GM19239 (cell line): ENCODE results near the gene PTPN18.

Experiments used
- DNase-seq: peaks from one replicate; pipeline ENCODE4 v3.0.0; 2011; ENCODE audit warnings: low spot score; ENCODE audit not compliant: insufficient read length
- FAIRE-seq: peaks from 2 replicates; lab custom pipeline; 2011; peaks lifted over from hg19 to GRCh38; lab: Jason Lieb, UNC

The PTPN18 gene

DNA sequence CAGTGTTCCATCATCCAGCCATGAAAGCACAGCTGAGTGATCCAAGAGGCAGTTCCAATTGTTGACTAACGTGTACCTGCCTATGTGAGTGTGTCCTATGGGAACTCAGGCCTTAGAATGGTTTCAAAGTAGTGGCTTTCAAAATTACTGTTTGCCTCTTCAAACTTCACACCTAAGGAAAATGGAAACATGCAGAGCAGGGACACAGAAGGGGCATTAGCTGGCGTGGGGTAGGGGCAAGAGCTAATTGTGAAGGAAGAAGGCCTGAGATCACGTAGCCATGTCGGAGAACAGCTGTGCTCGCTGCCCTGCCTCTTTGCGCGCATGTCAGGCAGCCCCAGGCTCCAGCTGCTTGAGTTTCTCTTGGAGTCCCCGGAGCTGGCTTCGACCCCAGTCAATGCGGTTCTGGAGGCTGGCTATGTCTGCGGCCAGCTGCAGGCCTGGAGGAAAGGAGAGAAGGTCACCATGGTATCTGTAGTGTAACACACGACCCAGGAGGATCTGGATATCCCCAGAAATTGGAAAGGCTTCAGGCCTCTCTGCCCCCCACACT lies 17.0 kb upstream of the PTPN18 start:
- DNase-seq (no peak), FAIRE-seq (no peak)

DNA sequence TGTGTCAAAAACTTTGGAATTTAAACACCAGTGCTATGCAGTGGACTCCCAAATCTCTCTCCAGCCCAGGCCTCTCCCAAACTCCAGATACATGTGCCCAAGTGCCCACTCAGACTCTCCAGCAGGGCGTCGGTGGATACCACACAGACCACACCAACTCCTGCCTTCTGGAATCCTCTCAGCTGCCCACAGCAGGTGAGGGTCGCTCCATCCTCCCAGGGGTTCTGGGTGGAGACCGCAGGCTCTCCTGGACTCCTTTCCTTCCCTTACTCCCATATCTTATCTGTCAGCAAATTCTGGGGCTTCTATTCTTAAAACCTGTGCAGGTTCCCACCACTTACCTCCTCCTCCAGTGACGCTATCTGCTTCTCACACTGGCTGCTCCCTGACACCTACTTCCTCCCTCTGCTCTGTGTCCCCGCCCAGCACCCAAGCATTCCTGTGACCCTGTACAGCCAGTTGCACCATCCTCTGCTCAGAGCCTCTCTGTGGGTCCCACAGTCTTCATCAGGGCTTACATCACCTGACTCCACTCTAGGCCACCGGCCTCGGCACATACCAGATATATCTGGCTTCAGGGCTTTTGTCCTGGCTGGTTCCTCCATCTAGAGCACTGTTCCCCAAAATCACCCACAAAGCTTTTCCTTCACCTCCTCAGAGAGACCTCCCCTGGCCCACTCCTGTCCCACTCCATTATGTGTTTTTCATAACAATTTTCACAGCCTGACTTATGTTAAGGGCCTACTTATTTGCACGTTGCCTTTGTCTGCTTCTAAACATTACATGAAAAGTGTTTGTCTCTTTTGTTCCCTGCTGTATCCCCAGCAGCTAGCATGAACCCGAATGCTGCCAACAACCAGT lies 15.7 kb upstream of the PTPN18 start:
- DNase-seq (no peak), FAIRE-seq (no peak)

DNA sequence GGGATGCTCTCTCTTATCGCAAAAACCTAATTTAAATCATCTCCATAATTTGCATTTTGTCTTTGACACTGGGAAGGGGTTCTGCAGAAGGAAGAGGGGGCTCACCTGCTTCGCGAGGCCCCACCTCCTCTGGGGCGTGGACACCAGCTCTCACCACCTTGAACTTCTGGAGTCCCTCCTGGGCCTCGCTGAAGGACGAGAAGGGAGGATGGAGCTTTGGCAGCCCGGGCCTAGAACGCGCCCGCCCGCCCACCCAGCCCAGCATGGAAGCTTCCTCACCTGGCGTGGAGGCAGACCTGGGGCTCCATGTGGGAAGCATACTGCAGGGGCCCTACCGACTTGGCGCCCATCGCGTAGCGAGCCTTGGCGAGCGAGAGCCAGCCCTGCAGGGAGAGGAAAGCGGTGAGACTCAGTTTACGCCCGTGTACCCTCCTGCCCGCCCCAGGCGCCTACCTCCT lies 14.3 kb upstream of the PTPN18 start:
- FAIRE-seq (no peak), DNase-seq (no peak)

DNA sequence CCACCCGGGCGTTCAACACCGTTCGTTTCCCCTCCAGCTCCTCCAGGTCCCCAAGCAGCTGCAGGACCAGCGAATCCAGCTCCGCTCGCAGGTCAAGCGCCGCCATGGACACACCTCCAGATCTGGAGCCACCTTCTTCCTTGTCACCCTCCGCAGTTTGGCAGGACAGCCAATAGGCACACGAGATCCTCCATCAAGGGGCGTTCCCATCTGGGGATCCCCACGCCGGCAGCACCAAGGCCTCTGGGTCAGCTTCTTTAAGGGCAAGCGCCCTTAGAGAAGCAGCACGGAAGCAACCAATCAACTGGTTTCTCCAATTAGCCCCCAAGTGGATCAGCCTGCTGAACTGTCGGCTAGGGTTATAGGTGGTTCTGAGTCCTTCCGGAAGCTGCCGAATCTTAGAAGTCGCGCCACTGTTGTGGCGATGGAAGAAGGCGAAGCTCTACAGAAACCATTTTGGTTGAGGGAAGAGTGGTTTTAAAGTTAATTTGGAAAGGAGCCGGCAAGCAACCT lies 13.8 kb upstream of the PTPN18 start:
- FAIRE-seq (peak; percentile 95), DNase-seq (peak; percentile 88)

DNA sequence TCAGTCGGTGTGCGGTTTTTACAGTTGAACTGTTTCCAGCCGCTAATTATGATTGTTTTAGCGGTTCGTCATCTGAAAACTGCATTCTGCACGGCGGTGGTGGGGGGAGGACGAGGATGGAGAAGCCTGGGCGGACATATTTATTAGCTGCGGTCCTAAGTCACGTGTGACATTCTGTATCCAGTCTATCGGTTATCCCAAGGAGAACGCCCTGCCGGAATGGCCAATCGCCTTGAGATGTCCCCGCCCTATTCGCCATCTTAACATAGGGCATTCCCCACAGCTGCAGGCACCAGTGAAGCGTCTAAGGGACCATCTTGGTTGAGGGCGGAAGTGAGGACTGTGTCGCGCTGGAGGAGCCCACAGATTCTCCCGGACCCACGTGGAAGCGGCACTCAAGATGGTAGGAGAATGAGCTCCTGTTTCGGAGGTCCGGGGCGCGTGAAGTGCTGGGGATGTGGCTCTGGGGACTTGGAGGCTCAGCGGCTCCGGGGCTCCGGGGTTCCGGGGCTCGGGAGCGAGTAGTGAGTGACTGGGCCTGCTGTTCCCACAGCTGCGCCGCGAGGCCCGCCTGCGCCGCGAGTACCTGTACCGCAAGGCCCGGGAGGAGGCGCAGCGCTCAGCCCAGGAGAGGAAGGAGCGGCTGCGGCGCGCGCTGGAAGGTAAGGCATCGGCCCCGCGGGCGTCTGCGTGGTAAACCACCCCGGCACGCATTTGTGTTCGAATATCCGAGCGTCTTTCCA lies 13.2 kb upstream of the PTPN18 start, which contains the start of gene IMP4:
Gene IMP4 (plus strand): TSS at position 365 of the 743 bp plus-strand sequence. CDS start 36 bp downstream, at position 401.
- peak; percentile 77 for DNase-seq
- FAIRE-seq: peak; percentile 93

DNA sequence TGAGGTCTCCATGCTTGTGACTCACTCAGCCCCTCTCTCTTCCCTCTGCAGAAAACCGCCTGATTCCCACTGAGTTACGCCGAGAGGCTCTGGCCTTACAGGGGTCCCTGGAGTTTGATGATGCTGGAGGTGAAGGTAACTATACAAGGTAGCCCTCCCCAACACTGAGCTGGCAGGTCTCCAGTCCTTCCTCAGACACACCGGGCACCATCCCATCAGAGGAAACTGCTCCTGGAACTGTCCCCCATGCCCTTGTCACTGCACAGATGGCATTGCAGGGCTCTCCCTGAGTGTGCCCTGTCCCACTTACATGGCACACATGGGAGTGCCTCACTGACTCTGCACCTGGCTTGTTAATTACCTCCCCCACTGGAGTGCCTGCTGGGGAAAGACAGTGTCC lies 11.3 kb upstream of the PTPN18 start:
- FAIRE-seq (no peak), DNase-seq (no peak)

DNA sequence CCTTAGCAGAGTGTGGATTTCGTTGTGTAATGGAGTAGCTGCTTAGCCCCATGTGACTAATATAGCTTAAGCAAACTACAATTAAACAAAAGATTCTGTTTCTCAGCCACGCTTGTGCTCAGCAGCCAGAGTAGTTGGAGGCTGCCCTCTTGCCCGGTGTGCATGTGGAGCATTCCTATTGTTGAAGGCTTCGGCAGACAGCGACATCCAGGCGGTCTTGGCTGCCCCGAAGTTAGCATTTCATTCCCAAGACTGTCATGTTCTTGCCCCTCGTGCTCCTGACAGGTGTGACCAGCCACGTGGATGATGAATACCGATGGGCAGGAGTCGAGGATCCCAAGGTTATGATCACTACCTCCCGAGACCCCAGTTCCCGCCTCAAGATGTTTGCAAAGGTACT lies 10.8 kb upstream of the PTPN18 start:
- FAIRE-seq: no peak

DNA sequence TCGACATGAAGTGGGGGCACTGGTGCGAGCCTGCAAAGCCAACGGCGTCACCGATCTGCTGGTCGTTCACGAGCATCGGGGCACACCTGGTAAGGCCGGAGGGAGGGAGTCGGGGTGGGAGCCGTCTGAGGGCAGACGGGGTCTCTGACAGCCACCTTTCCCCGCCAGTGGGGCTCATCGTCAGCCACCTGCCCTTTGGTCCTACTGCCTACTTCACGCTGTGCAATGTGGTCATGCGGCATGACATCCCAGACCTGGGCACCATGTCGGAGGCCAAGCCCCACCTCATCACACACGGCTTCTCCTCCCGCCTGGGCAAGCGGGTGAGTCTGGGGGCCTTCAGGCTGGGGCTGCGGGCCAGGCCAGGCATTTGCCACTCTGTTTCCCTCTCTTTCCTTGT lies 10.2 kb upstream of the PTPN18 start:
- no peak for FAIRE-seq
- no peak for DNase-seq

More for the DNA sequence above, 10.8 kb upstream of the PTPN18 start:
- DNase-seq: no peak

DNA sequence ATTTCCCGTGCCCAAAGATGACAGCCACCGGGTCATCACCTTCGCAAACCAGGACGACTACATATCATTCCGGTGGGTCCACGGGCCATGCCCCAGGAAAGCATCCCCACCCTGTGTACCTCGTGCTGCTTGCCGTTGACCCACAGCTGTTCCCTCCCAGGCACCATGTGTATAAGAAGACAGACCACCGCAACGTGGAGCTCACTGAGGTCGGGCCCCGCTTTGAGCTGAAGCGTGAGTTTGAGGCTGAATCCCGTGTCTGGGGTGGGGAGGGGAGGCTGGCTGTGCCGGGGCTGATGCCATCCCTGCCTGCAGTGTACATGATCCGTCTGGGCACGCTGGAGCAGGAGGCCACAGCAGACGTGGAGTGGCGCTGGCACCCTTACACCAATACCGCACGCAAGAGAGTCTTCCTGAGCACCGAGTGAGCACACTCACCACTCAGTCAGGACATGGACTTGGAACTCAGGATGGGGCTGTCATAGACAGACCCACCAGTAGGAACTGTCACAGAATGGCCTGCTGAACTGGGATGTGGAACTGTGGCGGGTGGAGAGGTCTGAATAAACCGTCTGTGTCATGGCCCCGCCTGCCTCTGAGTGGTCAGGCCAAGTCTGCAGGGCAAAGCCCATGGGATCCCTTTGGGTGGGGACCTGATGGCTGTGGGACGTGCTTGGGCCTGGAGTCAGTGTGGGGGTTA lies 9.7 kb upstream of the PTPN18 start:
- no peak for DNase-seq
- no peak for FAIRE-seq

DNA sequence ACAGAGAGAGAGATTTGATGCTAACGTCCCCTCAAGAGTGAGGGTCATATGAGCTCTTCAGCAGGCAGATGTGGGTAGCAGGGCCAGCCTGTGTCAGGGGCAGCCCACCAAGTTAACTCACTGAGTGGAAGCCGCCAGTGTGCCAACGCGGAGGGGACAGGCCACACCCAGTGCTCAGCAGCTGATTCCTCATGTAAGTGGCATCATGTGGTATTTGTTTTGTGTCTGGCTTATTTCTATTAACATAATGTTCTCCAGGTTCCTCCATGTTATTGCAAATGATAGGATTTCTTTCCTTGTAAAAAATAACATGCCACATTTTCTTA lies 9.2 kb upstream of the PTPN18 start:
- no peak for DNase-seq
- FAIRE-seq: no peak

DNA sequence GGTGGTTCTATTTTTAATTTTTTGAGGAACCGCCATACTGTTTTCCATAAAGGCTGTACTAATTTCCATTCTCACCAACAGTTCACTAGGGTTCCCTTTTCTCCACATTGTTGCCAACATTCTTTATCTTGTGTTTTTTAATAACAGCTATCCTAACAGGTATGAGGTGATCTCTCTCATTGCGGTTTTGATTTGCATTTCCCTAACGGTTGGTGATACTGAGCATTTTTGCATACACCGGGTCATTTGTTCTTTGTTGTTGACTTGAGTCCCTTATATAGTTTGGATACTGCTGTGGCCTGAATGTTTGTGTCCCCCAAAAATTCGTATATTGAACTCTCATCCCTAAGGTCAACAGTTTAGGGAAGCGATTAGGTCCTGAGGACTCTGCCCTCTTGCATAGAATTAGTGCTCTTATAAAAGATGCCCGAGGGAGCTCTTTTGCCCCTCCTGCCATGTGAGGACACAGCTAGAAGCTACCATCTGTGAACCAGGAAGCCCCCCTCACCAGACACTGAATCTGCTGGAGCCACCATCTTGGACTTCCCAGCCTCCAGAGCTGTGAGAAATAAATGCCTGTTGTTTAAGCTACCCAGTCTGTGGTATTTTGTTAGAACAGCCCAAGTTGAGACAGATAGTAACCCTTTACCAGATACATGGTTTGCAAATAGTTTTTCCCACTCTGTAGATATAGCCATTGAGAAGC lies 8.5 kb upstream of the PTPN18 start:
- FAIRE-seq (no peak), DNase-seq (no peak)

DNA sequence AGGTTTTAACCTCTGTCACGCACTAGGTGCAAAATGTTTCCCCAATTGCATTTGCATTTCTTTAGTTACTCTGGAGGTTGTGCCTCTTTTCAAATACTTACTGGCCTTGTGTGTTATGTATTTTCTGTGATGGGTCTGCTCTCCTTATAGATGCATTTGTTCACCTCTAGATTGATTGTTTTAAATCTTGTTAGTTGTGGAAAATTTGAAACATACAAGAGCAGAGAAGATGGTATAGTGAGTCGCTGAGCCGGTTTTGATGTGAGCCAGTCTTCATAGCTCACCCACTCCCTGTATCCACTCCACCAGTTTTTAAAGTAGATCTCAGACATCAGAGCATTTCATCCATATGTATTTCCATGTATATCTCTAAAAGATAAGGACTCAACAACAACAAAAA lies 6.7 kb upstream of the PTPN18 start:
- no peak for FAIRE-seq
- no peak for DNase-seq

DNA sequence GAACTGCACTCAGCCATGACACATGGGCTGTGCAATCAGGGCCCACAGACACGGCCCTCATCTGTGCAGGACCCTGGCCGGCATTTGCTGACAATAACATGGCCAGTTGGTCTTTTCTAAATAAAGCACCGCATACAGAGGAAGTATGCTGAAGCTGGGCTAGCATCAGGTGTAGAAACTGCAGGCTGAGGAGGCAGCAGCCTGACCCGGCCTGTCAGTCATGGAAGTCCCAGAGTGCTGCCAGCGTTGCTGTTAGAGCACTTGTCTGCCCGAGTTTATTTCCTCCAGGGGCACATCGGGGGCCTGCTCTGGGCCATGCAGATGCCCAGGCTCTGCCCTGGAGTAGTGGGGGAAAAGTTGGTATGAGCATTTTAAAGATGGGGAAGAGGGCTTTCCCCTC lies 4.1 kb upstream of the PTPN18 start:
- DNase-seq (no peak), FAIRE-seq (no peak)

DNA sequence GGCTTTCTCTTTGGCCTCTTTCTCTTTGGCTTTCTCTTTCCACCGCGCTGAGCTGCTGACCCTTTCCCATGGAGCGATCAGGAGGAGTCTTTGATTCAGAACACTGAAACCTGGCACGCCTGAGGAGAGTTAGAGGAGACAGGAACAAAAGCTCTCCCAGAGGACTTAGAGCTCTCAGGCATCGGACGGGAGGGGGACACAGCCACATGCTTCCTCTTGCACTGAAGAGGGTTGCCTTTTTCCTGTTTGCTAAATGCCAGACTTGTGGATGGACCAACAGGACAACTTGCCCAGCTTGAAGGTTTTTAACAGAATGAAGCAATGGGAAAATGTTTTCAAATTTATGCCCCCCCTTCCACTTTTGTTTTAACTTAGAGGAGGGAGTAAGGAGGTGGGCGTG lies 3.6 kb upstream of the PTPN18 start:
- DNase-seq: no peak
- FAIRE-seq: no peak

DNA sequence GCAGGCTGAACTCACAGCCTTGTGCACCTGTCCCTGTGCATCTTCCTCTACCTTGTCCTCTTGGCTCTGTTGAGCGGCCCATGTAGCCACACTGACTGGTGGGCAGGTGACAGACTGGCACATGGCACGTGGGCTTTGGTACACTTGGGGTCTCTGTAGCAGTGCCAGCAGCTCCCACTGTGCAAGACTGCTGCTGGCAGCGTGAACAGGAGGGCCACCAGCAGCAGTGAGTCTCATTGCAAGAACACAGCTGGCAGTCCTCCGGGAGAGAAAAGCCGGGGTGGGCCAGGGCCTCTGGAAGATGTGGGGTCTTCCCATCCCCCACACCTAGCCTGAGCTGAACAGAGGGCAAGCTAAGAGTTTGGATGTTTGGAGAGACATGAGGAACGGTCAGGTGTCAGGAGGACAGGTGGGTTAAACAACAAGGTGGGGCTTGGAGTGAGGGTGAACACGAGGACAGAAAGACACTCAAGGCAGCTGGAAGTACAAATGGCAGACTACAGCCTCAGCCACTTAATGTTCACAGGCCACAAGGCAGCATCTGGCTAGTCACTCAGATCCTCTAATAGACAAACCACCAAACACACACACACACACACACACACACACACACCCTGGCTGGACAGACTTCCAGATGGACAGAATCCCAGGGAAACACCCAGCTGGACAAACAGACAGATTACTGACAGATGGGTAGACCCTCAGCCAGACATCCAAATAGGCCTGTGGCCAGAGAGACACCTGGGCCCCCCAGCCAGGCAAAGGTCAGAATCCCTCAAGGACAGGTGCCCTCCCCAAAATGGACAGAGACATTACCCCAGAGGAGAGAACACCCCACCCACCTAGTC lies 2.3 kb upstream of the PTPN18 start:
- FAIRE-seq: no peak
- no peak for DNase-seq

DNA sequence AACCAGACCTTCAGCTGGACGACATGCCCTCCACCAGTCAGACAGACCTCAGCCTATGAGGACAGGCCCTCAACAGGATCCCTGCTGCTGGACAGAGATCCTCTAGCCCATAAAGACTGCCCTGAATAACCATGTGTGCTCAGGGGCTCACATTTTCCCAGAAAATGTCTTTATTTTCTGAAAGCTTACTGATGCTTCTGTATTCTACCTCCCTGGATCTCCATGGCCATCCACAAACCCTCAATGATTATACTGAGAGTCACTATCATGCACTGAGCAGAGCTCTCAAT lies 1.8 kb upstream of the PTPN18 start:
- DNase-seq (no peak), FAIRE-seq (no peak)

DNA sequence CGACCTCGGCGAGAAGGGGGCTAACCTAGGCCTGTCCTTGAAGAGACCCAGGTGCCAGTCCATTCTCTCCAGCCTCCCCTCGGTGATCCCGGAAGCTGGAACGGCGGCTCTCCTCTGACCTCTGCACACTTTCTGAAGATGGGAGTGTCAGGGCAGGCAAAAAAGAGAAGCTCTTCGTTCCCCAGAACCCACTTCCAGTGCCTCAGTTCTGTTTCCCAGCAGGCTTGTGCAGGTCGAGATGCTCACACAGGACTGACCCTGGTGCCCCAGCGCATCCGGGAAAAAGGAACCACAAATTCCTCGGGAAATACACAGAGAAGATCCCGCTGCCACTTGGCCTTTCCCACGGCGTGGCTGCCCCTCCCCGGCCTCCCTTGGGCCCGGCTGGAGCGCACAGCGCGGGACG lies 681 bp upstream of the PTPN18 start:
- FAIRE-seq (no peak), DNase-seq (no peak)

DNA sequence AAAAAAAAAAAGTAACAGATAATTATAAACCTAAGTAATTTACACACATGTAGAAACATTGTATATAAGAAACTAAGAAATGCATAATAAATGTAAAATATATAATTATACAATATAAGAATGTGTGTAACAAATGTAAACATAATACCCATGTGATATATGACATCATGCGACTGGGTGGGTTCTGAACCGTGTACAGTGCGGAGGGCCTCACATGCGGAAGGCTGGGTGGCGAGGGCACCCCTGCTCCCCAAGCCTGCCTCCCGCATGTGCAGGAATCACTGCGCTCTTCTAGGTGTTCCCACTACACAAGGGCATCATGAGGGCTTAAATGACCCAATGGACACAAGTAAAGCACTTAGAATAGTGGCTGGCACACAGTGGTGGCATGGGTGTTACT lies 2.0 kb downstream of the PTPN18 start:
- FAIRE-seq (no peak), DNase-seq (no peak)
